Esophagus muscularis mucosa (tissue), 4 donors: Measurements from ENCODE around the gene ZSCAN4. TPM values are rescaled to one million over a fixed set of nuclear protein-coding genes. Genes with fewer than 3 reads are reported as not detected.

ENCODE experiments used
- DNase-seq: peaks from one replicate; pipeline ENCODE4 v3.0.0-alpha.2; 2017; ENCODE audit errors: extremely low spot score
- H3K27ac ChIP-seq, 4 donors: fragments of 200-600 bp; sonication (generic); replicated peaks in 1 of 4; 1 replicate in 3 of 4; 2 replicates in 1 of 4; pipeline ENCODE4 v1.5.1; 2016 to 2019; ENCODE audit warnings: mild to moderate bottlenecking in 1 of 4
- H3K27me3 ChIP-seq, 4 donors: fragments of 200-600 bp; sonication (generic); one replicate each; pipeline versions ENCODE4 v1.5.1 to v1.6.0; 2016 to 2019
- H3K36me3 ChIP-seq, 4 donors: fragments of 200-600 bp; sonication (generic); one replicate each; pipeline ENCODE4 v1.5.1; 2016 to 2019
- H3K4me1 ChIP-seq, 4 donors: fragments of 200-600 bp; sonication (generic); one replicate each; pipeline ENCODE4 v1.5.1; 2016 to 2019
- H3K4me3 ChIP-seq, 4 donors: fragments of 200-600 bp; sonication (generic); 1 replicate in 2 of 4; 2 replicates in 2 of 4; pipeline ENCODE4 v1.5.1; 2016 to 2019; ENCODE audit warnings: mild to moderate bottlenecking in 4 of 4, moderate library complexity in 1 of 4
- H3K9me3 ChIP-seq, 4 donors: fragments of 200-600 bp; sonication (generic); 1 replicate in 3 of 4; 2 replicates in 1 of 4; pipeline ENCODE4 v1.5.1; 2016 to 2019
- CTCF ChIP-seq, 3 experiments: fragments of 200-600 bp in 2 of 3; fragments of 450-650 bp in 1 of 3; sonication (generic) in 2 of 3; IDR thresholded peaks; one replicate each; pipeline ENCODE4 v1.5.1; 2017 to 2019; ENCODE audit warnings: antibody characterized with exemption in 3 of 3, mild to moderate bottlenecking in 2 of 3, moderate library complexity in 1 of 3
- EP300 ChIP-seq: sonication (generic); formaldehyde crosslinking; IDR thresholded peaks from one replicate; pipeline ENCODE4 v1.6.1; 2017; ENCODE audit warnings: antibody characterized with exemption
- POLR2A ChIP-seq: fragments of 450-650 bp; IDR thresholded peaks from one replicate; pipeline ENCODE4 v1.6.1; 2017; ENCODE audit warnings: antibody characterized with exemption, moderate library complexity, mild to moderate bottlenecking, low read depth
- POLR2AphosphoS5 ChIP-seq, 2 donors: sonication (generic); formaldehyde crosslinking; IDR thresholded peaks; one replicate each; pipeline ENCODE4 v1.6.1; 2017; ENCODE audit warnings: antibody characterized with exemption in 2 of 2
- WGBS: methylation state at CpG from one replicate; pipeline ENCODE4 v1.1.5; 2018; 5-methylcytosine and 5-hydroxymethylcytosine counted together
- intact Hi-C: fragments of 100-400 bp; cut with DNase I; formaldehyde crosslinking; loops from one replicate; pipeline ENCODE4 v1.15.1; 2023
- total RNA-seq, 4 donors: library from RNA; depleted of rRNA; stranded (reverse); fragments of >200 nt; gene quantifications; one replicate each; pipeline versions ENCODE4 v1.1.0 to v1.2.1, GENCODE V29; 2016

Gene ZSCAN4
- total RNA-seq, 4 donors from 2014 or later: not detected

- H3K9me3 ChIP-seq: peaks cover 0 to 3% (median 0%) of the 10 kb centered on the region in 4 donors
- 86% methylated on average over 4 of the region's 4 CpGs for WGBS
- H3K27ac ChIP-seq: no peak overlapping the region
- peaks cover 0 to 4% (median 0%) of the 10 kb centered on the region in 4 donors for H3K27me3 ChIP-seq
- intact Hi-C loops: no loop called here
- no peaks in the 10 kb centered on the region for H3K4me1 ChIP-seq
- no peaks in the 10 kb centered on the region for H3K36me3 ChIP-seq
- no peak overlapping the region for H3K4me3 ChIP-seq
- DNase-seq: no peak
- no peak for TF ChIP-seq CTCF (IDR thresholded peaks at IDR 0.05)
- TF ChIP-seq EP300: no peak
- TF ChIP-seq POLR2AphosphoS5 (IDR thresholded peaks at IDR 0.05): no peak
- TF ChIP-seq POLR2A: no peak
Observed at GRCh38 chr19:57672466-57672865, 3.7 kb downstream of the ZSCAN4 start.

GRCh38 chr19:57675881-57676280 lies 7.1 kb downstream of the ZSCAN4 start:
- 74% methylated on average over 2 of the region's 2 CpGs for WGBS
- no peak overlapping the region for H3K27ac ChIP-seq
- H3K4me3 ChIP-seq: no peak overlapping the region
- intact Hi-C loops: no loop called here
- H3K27me3 ChIP-seq: peaks cover 0 to 4% (median 0%) of the 10 kb centered on the region in 4 donors
- H3K9me3 ChIP-seq: peaks cover 0 to 3% (median 0%) of the 10 kb centered on the region in 4 donors
- no peak for TF ChIP-seq EP300
- no peak for TF ChIP-seq POLR2A
- TF ChIP-seq POLR2AphosphoS5 (IDR thresholded peaks at IDR 0.05): no peak
- no peak for TF ChIP-seq CTCF (IDR thresholded peaks at IDR 0.05)
- H3K4me1 ChIP-seq: no peaks in the 10 kb centered on the region
- no peak for DNase-seq
- H3K36me3 ChIP-seq: no peaks in the 10 kb centered on the region

GRCh38 chr19:57682226-57682766 lies 13.6 kb downstream of the ZSCAN4 start:
- peak overlapping the region; percentile 40 to 71 (median 62) for H3K27ac ChIP-seq
- no peak for DNase-seq

GRCh38 chr19:57686727-57687126 lies 18.0 kb downstream of the ZSCAN4 start:
- Histone ChIP-seq H3K4me1 (peaks cover 18 to 20% (median 19%) of the 10 kb centered on the region in 4 donors), H3K36me3 (peaks cover 36 to 57% (median 47%) of the 10 kb centered on the region in 4 donors)
- 96% methylated on average over 3 of the region's 3 CpGs for WGBS

More at GRCh38 chr19:57682226-57682766, 13.6 kb downstream of the ZSCAN4 start:
- Histone ChIP-seq H3K4me3 (peak overlapping the region; percentile 71 to 89 (median 85)), H3K27me3 (no peaks in the 10 kb centered on the region), H3K9me3 (peaks cover 10 to 45% (median 40%) of the 10 kb centered on the region in 4 donors), H3K4me1 (peaks cover 18 to 24% (median 20%) of the 10 kb centered on the region in 4 donors), H3K36me3 (peaks cover 31 to 39% (median 37%) of the 10 kb centered on the region in 4 donors)
- WGBS: 0% methylated on average over 9 of the region's 19 CpGs
- intact Hi-C loops: no loop called here
- no peak for TF ChIP-seq POLR2AphosphoS5 (IDR thresholded peaks at IDR 0.05)
- TF ChIP-seq EP300: no peak
- TF ChIP-seq POLR2A: no peak
- no peak for TF ChIP-seq CTCF (IDR thresholded peaks at IDR 0.05)

More at GRCh38 chr19:57686727-57687126, 18.0 kb downstream of the ZSCAN4 start:
- TF ChIP-seq POLR2AphosphoS5 (IDR thresholded peaks at IDR 0.05): no peak
- TF ChIP-seq CTCF (IDR thresholded peaks at IDR 0.05): no peak
- no peak for TF ChIP-seq EP300
- TF ChIP-seq POLR2A: no peak
- H3K9me3 ChIP-seq: peaks cover 14 to 86% (median 73%) of the 10 kb centered on the region in 4 donors
- no peak overlapping the region for H3K27ac ChIP-seq
- DNase-seq: no peak
- intact Hi-C loops: no loop called here
- H3K27me3 ChIP-seq: no peaks in the 10 kb centered on the region
- H3K4me3 ChIP-seq: no peak overlapping the region
